HepG2 (cell line): ENCODE measurements around the gene MECR. TPM values are rescaled to one million over a fixed set of nuclear protein-coding genes. Genes with fewer than 3 reads are reported as not detected.

ENCODE experiments used
- ATAC-seq: fragments of 200-7000 bp; cut with Tn5 transposase; 3 replicates; pipeline ENCODE4 v1.9.1; 2020; ENCODE audit warnings: mild to moderate bottlenecking, moderate library complexity
- BruUV-seq: library from RNA; stranded (reverse); fragments of 400-500 nt; replicated peaks from 2 replicates; lab custom pipeline; 2021; lab: Mats Ljungman, UMichigan
- CTCF ChIA-PET: fragments of 300-600 bp; formaldehyde crosslinking; extraction: SDS; loops from one replicate; lab custom pipeline; 2021; ENCODE audit warnings: low total read pairs, inconsistent platforms, low intra/inter-chr PET ratio; lab: Yijun Ruan, JAX
- POLR2A ChIA-PET: fragments of 350-600 bp; sonication (Branson Sonifier 250); formaldehyde crosslinking; loops from one replicate; lab custom pipeline; 2020; ENCODE audit warnings: antibody characterized with exemption, inconsistent platforms; lab: Yijun Ruan, JAX
- DNase-seq: peaks from one replicate; pipeline ENCODE4 v3.0.0-alpha.2; 2015; ENCODE audit warnings: low spot score
- FAIRE-seq: peaks from 3 replicates; lab custom pipeline; 2011; peaks lifted over from hg19 to GRCh38; lab: Jason Lieb, UNC
- H2AFZ ChIP-seq: one replicate; pipeline ENCODE4 v1.6.1; 2011; ENCODE audit warnings: low read length, inconsistent platforms
- H3K27ac ChIP-seq: fragments of 300-600 bp; 3 replicates; pipeline ENCODE4 v1.8.0; 2011; ENCODE audit warnings: mixed run types, mild to moderate bottlenecking, mixed read lengths, low read length, inconsistent platforms; ENCODE audit not compliant: insufficient read depth; ENCODE audit errors: extremely low read length
- H3K27me3 ChIP-seq, 2 experiments: fragments of 200-600 bp in 1 of 2; 2 replicates in 1 of 2; 3 replicates in 1 of 2; pipeline versions ENCODE4 v1.6.0 to v1.8.0; 2011; ENCODE audit warnings: low read length in 2 of 2, mild to moderate bottlenecking in 2 of 2, moderate library complexity in 2 of 2, inconsistent platforms in 1 of 2; ENCODE audit not compliant: insufficient read depth in 2 of 2, control insufficient read depth in 1 of 2
- H3K36me3 ChIP-seq, 2 experiments: fragments of 200-600 bp in 1 of 2; replicated peaks in 1 of 2; 2 replicates in 1 of 2; 3 replicates in 1 of 2; pipeline versions ENCODE4 v1.5.1 to v1.8.0; 2011; ENCODE audit warnings: low read length in 2 of 2, inconsistent platforms in 1 of 2; ENCODE audit not compliant: insufficient read depth in 2 of 2, control insufficient read depth in 1 of 2
- H3K4me1 ChIP-seq: 2 replicates; pipeline ENCODE4 v1.5.1; 2012; ENCODE audit warnings: low read length, inconsistent platforms; ENCODE audit not compliant: insufficient read depth
- H3K4me2 ChIP-seq: 2 replicates; pipeline ENCODE4 v1.6.0; 2011; ENCODE audit warnings: low read depth, low read length, inconsistent platforms
- H3K4me3 ChIP-seq, 3 experiments: fragments of 200-600 bp in 1 of 3; sonication (generic), shearing (Covaris generic) in 1 of 3; replicated peaks in 1 of 3; 2 replicates each; pipeline ENCODE4 v1.5.1; 2011 to 2016; ENCODE audit warnings: low read length in 3 of 3, inconsistent platforms in 2 of 3, low read depth in 2 of 3, mild to moderate bottlenecking in 2 of 3, control low read depth in 1 of 3, mixed read lengths in 1 of 3; ENCODE audit not compliant: insufficient read depth in 1 of 3
- H3K79me2 ChIP-seq: one replicate; pipeline ENCODE4 v1.6.1; 2011; ENCODE audit warnings: low read length, inconsistent platforms; ENCODE audit not compliant: insufficient read depth
- H3K9ac ChIP-seq: 2 replicates; pipeline ENCODE4 v1.6.0; 2011; ENCODE audit warnings: mild to moderate bottlenecking, low read depth, low read length, inconsistent platforms; ENCODE audit not compliant: insufficient read depth
- H3K9me3 ChIP-seq: 2 replicates; pipeline ENCODE4 v1.5.1; 2012; ENCODE audit warnings: mild to moderate bottlenecking, low read length
- H4K20me1 ChIP-seq: 2 replicates; pipeline ENCODE4 v1.6.0; 2011; ENCODE audit warnings: inconsistent platforms, mild to moderate bottlenecking, low read length, moderate library complexity; ENCODE audit not compliant: insufficient read depth
- CSRNP1 ChIP-seq: sonication (generic); formaldehyde crosslinking; IDR thresholded peaks from 2 replicates; pipeline ENCODE4 v1.8.1; 2023; ENCODE audit warnings: mild to moderate bottlenecking, missing genetic modification reagents
- GZF1 ChIP-seq: sonication (generic); formaldehyde crosslinking; IDR thresholded peaks from 2 replicates; pipeline ENCODE4 v1.5.1; 2020; ENCODE audit warnings: mild to moderate bottlenecking, missing genetic modification reagents
- NR2C2 ChIP-seq: sonication (generic); formaldehyde crosslinking; IDR thresholded peaks from 2 replicates; pipeline ENCODE4 v1.4.0; 2020; ENCODE audit warnings: missing genetic modification reagents, mild to moderate bottlenecking, moderate library complexity, borderline replicate concordance
- POLR2A ChIP-seq, 2 experiments: IDR thresholded peaks; 2 replicates each; pipeline ENCODE4 v1.6.1; 2011; ENCODE audit warnings: low read depth in 2 of 2, low read length in 2 of 2, mild to moderate bottlenecking in 1 of 2, moderate library complexity in 1 of 2; ENCODE audit not compliant: insufficient read depth in 1 of 2
- POLR2G ChIP-seq: fragments of 200-400 bp; formaldehyde crosslinking; IDR thresholded peaks from 2 replicates; pipeline ENCODE4 v1.6.1; 2018; ENCODE audit warnings: mild to moderate bottlenecking, low read depth, low read length, moderate library complexity
- SRSF9 ChIP-seq: fragments of 200-400 bp; formaldehyde crosslinking; IDR thresholded peaks from 2 replicates; pipeline ENCODE4 v1.6.1; 2018; ENCODE audit warnings: borderline replicate concordance, mild to moderate bottlenecking, low read depth, low read length; ENCODE audit not compliant: insufficient read depth, poor library complexity, severe bottlenecking
- TBP ChIP-seq: sonication (generic); formaldehyde crosslinking; IDR thresholded peaks from 2 replicates; pipeline ENCODE4 v1.5.0; 2020; ENCODE audit warnings: missing genetic modification reagents
- U2AF1 ChIP-seq: fragments of 200-400 bp; formaldehyde crosslinking; optimal IDR thresholded peaks from 2 replicates; pipeline ENCODE3; 2017; ENCODE audit warnings: mild to moderate bottlenecking, low read depth, low read length
- ZBTB1 ChIP-seq: sonication (generic); formaldehyde crosslinking; IDR thresholded peaks from 2 replicates; pipeline ENCODE4 v1.4.0; 2020; ENCODE audit warnings: missing genetic modification reagents, borderline replicate concordance
- ZNF326 ChIP-seq: sonication (generic); formaldehyde crosslinking; IDR thresholded peaks from 2 replicates; pipeline ENCODE4 v1.4.0; 2020; ENCODE audit warnings: missing genetic modification reagents, borderline replicate concordance
- ZNF33B ChIP-seq: sonication (generic); formaldehyde crosslinking; IDR thresholded peaks from 2 replicates; pipeline ENCODE4 v1.5.1; 2020; ENCODE audit warnings: mild to moderate bottlenecking, missing genetic modification reagents
- ZNF468 ChIP-seq: sonication (generic); formaldehyde crosslinking; IDR thresholded peaks from 2 replicates; pipeline ENCODE4 v1.8.0; 2022; ENCODE audit warnings: mild to moderate bottlenecking, moderate library complexity, missing genetic modification reagents
- ZNF670 ChIP-seq: sonication (generic); formaldehyde crosslinking; IDR thresholded peaks from 2 replicates; pipeline ENCODE4 v1.8.0; 2022; ENCODE audit warnings: mild to moderate bottlenecking, missing genetic modification reagents, borderline replicate concordance
- WGBS: methylation state at CpG from one replicate; pipeline ENCODE4 v1.1.6; 2017; ENCODE audit warnings: low lambda C conversion rate; 5-methylcytosine and 5-hydroxymethylcytosine counted together
- in situ Hi-C: cut with HindIII; loops from 2 replicates; pipeline ENCODE4 v1.10.0; 2017; ENCODE audit warnings: low pct_unique_long_range_greater_than_20kb; ENCODE audit not compliant: extremely low pct_ligation_motif_present
- intact Hi-C: fragments of 100-400 bp; cut with micrococcal nuclease; formaldehyde crosslinking; loops from one replicate; pipeline ENCODE4 v1.10.0; 2022; ENCODE audit not compliant: unreplicated experiment
- polyA plus RNA-seq, 8 experiments: library from polyadenylated mRNA; depleted of rRNA in 3 of 8; stranded (reverse) in 7 of 8; unstranded in 1 of 8; fragments of >200 nt; fragmentation: Illumina TruSeq in 4 of 8; extraction: Trizol in 4 of 8; gene quantifications; 2 replicates each; pipeline versions ENCODE4 v1.2.1 to v1.2.3, GENCODE V29; 2011 to 2016; ENCODE audit warnings: low read depth in 4 of 8, missing spikeins in 1 of 8, mixed read lengths in 1 of 8; ENCODE audit not compliant: insufficient read depth in 1 of 8
- total RNA-seq, 5 experiments: library from RNA; depleted of rRNA; stranded (reverse); fragments of >200 nt; fragmentation: Illumina TruSeq; extraction: Trizol; gene quantifications; 2 replicates each; pipeline ENCODE4 v1.2.3, GENCODE V29; 2016; ENCODE audit warnings: low read depth in 1 of 5
- TF ChIP-seq, protein P1 (sequence below): sonication (generic); formaldehyde crosslinking; conservative IDR thresholded peaks from 2 replicates; pipeline ENCODE4 v1.4.0; 2020; ENCODE audit warnings: mild to moderate bottlenecking, missing genetic modification reagents, moderate library complexity
- TF ChIP-seq, protein P2 (sequence below): sonication (generic); formaldehyde crosslinking; IDR thresholded peaks from 2 replicates; pipeline ENCODE4; 2020; ENCODE audit warnings: missing genetic modification reagents, mild to moderate bottlenecking, borderline replicate concordance

The MECR gene
- total and polyA plus RNA-seq, 2 of the 13 experiments (the other 11 are each of a cell fraction or from before 2014, with no cell fraction given), result 18.8 to 24.9 TPM

DNA sequence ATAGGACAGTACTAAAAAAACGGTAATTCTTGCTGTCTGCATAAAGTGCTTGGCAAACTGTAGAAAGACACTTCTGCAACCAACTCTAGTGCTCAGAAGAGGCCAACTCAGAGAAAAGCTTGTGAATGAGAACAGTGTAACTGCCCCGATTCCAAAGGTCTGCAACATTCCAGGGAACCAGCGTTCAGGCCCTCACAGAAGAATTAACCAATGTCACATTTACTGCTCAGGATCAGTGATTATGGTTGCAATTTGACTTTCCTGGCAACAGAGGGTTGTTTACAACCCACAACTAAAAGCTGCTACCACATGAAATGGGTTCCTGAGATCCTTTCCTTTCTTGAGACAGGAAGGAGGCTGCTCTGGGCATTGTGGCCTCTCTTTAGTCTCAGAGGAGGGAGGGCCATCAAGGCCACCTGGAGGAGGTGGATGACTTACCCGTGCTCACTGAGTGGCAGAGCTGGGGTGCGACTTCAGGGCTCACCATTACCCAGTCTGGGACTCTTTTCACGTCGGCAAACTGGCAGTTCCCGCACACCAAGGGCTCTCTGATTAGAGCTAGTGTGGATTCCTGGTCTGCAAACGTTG, 64.3 kb downstream of the MECR start (continued):
- no peak for TF ChIP-seq ZNF326 (CRISPR knock-in tag)
- TF ChIP-seq, protein P1, sequence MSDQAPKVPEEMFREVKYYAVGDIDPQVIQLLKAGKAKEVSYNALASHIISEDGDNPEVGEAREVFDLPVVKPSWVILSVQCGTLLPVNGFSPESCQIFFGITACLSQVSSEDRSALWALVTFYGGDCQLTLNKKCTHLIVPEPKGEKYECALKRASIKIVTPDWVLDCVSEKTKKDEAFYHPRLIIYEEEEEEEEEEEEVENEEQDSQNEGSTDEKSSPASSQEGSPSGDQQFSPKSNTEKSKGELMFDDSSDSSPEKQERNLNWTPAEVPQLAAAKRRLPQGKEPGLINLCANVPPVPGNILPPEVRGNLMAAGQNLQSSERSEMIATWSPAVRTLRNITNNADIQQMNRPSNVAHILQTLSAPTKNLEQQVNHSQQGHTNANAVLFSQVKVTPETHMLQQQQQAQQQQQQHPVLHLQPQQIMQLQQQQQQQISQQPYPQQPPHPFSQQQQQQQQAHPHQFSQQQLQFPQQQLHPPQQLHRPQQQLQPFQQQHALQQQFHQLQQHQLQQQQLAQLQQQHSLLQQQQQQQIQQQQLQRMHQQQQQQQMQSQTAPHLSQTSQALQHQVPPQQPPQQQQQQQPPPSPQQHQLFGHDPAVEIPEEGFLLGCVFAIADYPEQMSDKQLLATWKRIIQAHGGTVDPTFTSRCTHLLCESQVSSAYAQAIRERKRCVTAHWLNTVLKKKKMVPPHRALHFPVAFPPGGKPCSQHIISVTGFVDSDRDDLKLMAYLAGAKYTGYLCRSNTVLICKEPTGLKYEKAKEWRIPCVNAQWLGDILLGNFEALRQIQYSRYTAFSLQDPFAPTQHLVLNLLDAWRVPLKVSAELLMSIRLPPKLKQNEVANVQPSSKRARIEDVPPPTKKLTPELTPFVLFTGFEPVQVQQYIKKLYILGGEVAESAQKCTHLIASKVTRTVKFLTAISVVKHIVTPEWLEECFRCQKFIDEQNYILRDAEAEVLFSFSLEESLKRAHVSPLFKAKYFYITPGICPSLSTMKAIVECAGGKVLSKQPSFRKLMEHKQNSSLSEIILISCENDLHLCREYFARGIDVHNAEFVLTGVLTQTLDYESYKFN (CRISPR knock-in tag), result 0 out of 2 replicates have a peak, but pooled peaks have one; percentile 17
- no peak for TF ChIP-seq NR2C2 (CRISPR knock-in tag)
- TF ChIP-seq ZBTB1 (CRISPR knock-in tag), result no peak
- peak in 1 of 2 experiments; percentile 37; a peak in 1 of 4 replicates for TF ChIP-seq POLR2A (IDR thresholded peaks at IDR 0.05; ENCODE audit: insufficient read depth in 1 of 2, low read depth in 2 of 2, low read length in 2 of 2)
- TF ChIP-seq ZNF468 (CRISPR knock-in tag), result no peak
- 0 out of 2 replicates have a peak, but pooled peaks have one; percentile 20 for TF ChIP-seq POLR2G

DNA sequence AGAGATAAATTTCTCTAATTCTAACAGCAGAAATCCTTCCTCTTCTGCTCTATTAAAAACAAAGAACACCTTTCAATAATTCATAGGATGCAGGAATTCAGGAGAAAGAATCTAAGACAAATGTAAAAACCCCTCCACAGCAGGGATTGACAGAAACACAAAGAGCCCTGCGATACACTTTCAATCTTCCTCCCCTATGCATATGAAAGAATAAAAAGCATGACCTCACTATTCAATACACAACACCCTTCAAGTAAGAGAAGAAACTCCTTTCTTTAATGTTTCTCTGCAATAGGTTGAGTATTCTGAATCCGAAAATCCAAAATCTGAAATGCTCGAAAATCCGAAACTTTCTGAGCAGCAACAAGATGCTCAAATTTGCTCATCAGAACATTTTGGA, 66.1 kb downstream of the MECR start:
- peaks cover 43% of the 10 kb centered on the region for H3K4me1 ChIP-seq
- H2AFZ ChIP-seq, result no peak overlapping the region
- H4K20me1 ChIP-seq, result peaks cover 33% of the 10 kb centered on the region
- no peak overlapping the region for H3K4me2 ChIP-seq
- in situ Hi-C loops (no loop called here), intact Hi-C loops (no loop called here)
- ChIA-PET CTCF (no interaction called here), POLR2A (interaction anchor here (3.0 kb wide), 1 partner anchor 16 kb away, joined by 11 read pairs; the partner anchor contains the start of gene SRSF4)
- H3K27ac ChIP-seq, result no peak overlapping the region
- no peak overlapping the region for H3K4me3 ChIP-seq
- no peak overlapping the region for H3K9ac ChIP-seq
- H3K9me3 ChIP-seq, result no peaks in the 10 kb centered on the region
- no peaks in the 10 kb centered on the region for H3K27me3 ChIP-seq
- no peak for ATAC-seq
- DNase-seq, result no peak
- no peak for FAIRE-seq
- H3K36me3 ChIP-seq, result peaks cover 17 to 75% of the 10 kb centered on the region in 2 experiments
- H3K79me2 ChIP-seq, result peaks cover 80% of the 10 kb centered on the region
- BruUV-seq, result no TSS peak
- WGBS, result over 99% methylated on average over 4 of the region's 4 CpGs
- TF ChIP-seq GZF1 (no peak), U2AF1 (no peak), TBP (CRISPR knock-in tag) (no peak), CSRNP1 (CRISPR knock-in tag) (no peak), ZNF33B (CRISPR knock-in tag) (no peak), ZNF670 (CRISPR knock-in tag) (no peak), SRSF9 (no peak)
- TF ChIP-seq, protein P2, sequence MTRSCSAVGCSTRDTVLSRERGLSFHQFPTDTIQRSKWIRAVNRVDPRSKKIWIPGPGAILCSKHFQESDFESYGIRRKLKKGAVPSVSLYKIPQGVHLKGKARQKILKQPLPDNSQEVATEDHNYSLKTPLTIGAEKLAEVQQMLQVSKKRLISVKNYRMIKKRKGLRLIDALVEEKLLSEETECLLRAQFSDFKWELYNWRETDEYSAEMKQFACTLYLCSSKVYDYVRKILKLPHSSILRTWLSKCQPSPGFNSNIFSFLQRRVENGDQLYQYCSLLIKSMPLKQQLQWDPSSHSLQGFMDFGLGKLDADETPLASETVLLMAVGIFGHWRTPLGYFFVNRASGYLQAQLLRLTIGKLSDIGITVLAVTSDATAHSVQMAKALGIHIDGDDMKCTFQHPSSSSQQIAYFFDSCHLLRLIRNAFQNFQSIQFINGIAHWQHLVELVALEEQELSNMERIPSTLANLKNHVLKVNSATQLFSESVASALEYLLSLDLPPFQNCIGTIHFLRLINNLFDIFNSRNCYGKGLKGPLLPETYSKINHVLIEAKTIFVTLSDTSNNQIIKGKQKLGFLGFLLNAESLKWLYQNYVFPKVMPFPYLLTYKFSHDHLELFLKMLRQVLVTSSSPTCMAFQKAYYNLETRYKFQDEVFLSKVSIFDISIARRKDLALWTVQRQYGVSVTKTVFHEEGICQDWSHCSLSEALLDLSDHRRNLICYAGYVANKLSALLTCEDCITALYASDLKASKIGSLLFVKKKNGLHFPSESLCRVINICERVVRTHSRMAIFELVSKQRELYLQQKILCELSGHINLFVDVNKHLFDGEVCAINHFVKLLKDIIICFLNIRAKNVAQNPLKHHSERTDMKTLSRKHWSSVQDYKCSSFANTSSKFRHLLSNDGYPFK (CRISPR knock-in tag), result no peak
